GM19463 (cell line): ENCODE data around the gene RILPL2.
A peak's percentile ranks its signal among the peaks of the same experiment; 100 is the strongest.
"Not testable (repeated sequence)": the region's sequence is repeated elsewhere in the genome, so short reads cannot be mapped to it uniquely, and the experiment has no call there.

Experiments
- ATAC-seq: cut with Tn5 transposase; IDR thresholded peaks from one replicate; pipeline ENCODE4 v1.9.1; 2021; ENCODE audit warnings: mild to moderate bottlenecking, moderate library complexity; ENCODE audit not compliant: unreplicated experiment

The RILPL2 gene

DNA sequence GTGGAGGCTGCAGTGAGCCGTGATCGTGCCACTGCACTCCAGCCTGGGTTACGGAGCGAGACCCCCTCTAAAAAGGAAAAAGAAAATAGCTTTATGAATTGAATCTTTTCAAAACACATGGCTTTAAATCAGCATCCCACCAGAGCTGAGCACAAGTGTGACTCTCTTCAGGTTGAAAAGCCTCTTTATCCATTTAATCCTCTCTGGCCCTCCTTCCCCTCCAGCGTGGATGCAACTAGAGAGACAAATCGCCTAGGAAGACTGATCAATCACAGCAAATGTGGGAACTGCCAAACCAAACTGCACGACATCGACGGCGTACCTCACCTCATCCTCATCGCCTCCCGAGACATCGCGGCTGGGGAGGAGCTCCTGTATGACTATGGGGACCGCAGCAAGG lies 29.2 kb downstream of the RILPL2 start:
- ATAC-seq, result not testable (repeated sequence)

DNA sequence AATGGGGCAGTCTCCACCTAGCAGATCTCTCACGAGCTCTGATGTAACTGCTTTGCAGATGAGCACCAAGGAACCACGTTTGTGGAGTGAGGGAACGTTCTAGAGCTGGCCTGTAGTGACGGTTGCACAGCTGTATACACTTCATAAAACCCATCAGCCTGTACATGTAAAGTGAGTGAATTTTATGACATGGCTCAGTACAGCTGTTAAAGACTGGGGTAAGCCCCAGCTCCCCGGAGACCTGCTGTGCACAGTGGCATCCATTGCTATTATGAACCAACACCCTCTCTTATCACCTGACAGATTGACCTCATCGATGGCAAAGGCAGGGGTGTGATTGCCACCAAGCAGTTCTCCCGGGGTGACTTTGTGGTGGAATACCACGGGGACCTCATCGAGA lies 31.9 kb downstream of the RILPL2 start:
- ATAC-seq, result no peak

DNA sequence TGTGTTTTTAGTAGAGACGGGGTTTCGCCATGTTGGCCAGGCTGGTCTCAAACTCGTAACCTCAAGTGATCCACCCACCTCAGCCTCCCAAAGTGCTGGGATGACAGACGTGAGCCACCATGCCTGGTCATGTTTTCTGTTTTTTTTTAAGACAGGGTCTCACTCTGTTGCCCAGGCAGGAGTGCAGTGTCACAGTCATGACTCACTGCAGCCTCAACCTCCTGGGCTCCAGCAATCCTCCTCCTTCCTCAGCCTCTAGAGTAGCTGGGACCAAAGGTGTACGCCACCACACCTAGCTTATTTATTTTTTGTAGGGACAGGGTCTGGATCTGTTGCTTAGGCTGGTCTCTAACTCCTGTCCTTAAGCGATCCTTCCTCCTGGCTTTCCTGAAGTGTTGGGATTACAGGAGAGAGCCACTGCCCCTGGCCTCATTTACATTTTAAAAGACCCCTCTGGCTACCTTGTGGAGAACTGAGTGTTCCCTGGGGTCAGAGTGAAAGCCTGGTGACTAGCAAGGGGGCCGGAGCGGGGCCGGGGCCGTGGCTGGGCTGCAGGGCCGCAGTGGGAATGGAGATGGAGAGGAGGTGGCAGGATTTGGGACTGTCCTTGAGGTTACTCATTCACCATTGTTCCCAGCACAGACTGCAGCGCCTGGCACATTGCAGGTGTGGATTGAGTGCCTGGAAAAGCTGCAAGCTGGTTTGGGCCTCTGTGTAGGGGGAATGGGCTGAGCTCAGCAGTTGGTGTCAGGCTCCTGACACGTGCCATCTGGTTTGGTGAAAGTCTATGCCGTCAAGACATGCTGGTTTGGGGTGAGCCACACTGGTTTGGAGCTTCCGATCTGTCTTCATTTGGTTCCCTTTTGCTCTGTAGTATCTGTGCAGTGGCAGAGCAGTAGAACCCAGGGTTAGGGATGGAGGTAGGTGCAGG lies 34.5 kb downstream of the RILPL2 start:
- no peak for ATAC-seq

DNA sequence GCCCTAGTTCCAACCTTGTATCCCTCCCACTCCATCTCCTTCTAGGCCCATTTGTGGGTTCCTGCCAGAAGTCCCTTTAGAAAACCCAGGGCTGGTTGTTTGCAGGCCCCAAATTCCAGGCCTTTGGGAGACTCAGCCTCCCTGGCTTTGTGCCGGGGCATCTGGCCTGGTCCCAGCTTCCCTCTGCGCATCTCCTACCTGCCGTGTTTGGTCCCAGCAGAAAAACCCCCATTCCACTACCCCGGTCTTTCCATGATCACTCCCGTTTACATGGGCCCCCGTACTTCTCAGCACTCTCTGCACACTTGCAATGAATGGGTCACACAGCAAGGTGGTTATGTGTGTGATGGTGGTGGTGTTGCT lies 37.2 kb downstream of the RILPL2 start:
- ATAC-seq, result no peak

DNA sequence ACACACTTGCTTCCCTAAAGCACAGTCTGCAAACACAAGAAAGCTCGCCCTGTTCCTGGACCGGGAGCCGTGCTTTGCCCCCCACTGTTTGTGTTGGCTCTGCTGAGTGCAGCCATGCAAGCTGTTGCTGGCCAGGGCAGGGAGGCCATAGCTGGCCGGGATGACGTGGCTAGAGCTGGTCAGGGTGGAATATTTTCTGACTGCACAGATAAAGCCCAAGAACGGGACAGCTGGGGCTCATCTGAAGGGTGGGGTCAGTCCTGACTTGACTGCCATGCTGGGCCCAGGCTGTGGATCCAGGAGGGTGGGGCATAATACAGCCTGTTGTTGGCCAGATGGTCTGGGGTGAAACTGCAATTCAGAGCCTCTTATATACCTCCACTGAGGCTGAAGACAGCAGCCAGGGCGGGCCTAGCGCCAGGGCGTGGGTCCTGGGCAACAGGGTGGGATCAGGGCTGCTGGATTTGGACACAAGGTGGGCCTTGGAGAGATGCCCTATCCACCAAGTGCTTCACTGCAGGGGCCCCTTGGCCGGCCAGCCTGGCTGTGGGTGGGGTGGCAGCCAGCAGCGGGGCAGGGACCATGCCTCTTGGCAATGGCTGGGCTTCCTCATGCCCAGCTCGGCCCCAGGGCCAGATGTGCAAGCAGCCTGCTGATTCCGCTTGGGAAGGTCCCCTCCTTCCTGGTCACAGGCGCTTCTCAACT lies 37.8 kb downstream of the RILPL2 start:
- ATAC-seq, result no peak

DNA sequence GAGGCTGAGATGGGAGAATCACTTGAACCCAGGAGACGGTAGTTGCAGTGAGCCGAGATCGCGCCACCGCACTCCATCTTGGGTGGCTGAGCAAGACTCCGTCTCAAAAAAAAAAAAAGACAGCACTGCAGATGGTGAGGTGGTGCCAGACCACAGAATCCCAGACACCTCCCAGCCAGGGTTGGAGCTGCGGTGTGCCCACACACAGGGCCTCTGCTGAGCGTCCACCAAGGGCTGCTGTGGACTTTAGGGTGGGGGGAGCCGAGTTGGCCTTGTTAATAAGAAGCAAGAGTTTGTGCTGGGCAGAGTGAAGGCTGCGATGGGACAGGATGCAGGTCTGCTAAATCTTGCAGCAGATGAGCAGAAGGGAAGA lies 38.3 kb downstream of the RILPL2 start:
- ATAC-seq, result no peak

DNA sequence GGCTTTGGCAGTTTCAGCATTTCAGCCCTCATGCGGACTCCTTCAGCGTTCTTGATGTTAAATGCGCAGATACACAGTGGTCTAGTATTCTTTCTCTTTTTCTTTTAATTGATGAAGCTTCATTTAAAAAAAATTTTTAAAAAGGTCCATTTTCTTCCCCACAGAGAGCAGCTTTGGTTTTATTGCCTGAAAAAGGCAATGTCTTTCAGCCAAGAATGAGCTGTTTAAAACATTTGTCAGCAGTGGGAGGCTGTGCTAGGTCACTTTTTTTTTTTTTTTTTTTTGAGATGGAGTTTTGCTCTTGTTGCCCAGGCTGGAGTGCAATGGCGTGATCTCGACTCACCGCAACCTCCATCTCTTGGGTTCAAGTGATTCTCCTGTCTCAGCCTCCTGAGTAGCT lies 39.1 kb downstream of the RILPL2 start:
- no peak for ATAC-seq

DNA sequence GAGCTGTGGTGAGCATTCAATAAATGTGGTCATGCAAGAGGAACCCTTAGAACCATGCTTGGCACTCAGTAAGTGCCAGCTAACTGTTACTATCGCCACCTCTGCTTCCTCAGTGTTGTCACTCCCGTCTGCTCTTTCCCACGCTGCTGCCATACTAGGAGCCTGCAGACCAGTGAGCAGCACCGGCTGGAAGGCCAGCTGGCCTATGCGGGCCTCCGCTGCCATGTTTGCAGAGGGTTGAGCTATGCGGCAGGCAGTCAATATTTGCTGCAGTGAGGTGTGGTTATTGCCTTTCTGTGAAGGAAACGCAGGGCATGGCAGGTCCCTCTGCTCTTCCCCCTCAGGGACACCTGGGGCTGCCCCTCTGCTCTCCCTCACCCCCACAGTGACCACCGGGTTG lies 39.5 kb downstream of the RILPL2 start:
- no peak for ATAC-seq

DNA sequence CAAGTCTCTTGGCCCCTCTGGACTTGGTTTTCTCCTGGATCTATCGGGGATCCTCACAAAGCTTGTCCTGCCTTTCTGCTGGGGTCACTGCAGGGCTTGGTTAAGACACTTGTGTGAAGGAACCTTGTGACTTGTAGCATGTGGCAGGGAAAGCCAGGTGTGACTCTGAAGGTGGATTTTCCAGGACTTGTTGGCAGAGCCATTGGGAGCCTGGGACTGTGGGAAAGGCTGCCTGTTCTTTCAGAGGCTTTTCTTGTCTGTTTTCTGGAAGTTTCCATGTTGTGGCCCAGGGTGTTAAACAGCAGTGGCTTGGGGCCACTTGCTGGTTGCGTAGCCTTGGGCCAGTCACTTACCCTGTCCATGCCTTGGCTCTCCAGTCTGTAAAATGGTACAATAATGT lies 39.9 kb downstream of the RILPL2 start:
- ATAC-seq, result no peak

DNA sequence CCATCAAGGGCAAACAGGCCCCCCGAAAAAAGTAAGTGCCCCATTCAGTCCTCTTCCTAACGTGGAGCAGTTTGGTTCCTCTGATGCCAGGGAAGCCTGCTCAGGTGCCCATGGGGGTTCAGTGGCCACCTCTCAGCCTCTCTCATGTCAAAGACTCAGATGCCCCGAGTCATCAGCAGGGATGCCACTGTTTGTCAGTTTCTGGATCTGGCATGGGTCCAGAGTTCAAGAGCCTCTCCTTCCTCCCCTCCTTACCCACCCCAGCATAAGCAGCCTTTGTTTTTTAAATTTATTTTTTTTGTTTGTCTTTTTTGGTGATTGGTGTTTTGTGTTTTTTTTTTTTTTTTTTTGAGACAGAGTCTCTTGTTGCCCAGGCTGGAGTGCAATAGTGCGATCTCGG lies 41.2 kb downstream of the RILPL2 start:
- ATAC-seq, result no peak

DNA sequence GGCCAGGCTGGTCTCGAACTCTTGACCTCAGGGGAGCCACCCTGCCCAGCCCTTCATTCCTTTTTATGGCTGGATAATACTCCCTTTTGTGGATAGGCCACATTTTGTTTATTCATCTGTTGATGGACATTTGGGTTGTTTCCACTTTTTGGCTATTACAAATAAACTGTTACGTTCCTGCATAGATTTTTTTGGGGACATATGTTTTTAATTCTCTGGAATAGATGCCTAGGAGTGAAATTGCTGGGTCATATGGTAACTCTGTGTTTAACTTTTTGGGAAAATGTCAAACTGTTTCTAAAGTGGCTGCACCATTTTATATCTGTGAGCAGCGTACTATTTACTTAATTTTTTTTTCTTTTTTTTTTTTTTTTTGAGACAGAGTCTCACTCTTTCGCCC lies 42.7 kb downstream of the RILPL2 start:
- ATAC-seq, result no peak

DNA sequence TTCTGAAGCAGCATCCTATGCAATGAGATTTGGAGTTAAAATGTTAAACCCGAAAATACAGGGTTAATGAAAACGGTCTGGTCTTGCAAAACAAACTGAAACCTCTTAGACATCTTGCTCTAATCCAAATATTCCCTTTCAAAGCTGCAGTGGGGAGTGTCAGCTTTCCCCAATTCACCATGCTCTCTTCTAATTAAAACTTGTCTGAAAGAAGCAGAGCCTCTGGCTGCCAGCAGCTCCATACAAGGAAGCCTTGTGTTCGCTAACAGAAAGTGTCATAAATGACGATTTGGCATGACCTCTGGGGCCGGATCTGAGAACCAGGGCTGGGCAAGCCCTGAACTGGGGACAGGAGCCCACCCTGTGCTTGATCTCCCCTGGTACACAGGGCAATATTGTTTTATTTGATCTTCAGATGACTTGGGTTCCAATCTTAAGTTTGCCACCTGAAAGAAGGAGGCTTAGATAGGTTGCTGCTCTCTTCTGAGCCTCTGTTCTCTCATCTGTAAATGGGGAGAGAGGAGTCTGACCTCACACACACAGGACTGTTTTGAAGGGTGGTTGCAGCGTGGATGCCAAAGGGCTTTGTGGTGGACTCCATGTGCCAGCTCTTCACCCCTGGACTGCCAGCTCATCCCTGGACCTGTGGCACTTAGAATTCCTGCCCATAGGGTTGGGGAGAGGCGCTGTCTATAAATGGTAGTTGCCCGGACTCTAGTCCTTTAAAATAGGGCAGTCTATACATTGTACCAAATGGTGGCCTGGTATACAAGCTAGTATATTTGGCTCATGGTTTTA lies 44.7 kb downstream of the RILPL2 start:
- ATAC-seq, result no peak

DNA sequence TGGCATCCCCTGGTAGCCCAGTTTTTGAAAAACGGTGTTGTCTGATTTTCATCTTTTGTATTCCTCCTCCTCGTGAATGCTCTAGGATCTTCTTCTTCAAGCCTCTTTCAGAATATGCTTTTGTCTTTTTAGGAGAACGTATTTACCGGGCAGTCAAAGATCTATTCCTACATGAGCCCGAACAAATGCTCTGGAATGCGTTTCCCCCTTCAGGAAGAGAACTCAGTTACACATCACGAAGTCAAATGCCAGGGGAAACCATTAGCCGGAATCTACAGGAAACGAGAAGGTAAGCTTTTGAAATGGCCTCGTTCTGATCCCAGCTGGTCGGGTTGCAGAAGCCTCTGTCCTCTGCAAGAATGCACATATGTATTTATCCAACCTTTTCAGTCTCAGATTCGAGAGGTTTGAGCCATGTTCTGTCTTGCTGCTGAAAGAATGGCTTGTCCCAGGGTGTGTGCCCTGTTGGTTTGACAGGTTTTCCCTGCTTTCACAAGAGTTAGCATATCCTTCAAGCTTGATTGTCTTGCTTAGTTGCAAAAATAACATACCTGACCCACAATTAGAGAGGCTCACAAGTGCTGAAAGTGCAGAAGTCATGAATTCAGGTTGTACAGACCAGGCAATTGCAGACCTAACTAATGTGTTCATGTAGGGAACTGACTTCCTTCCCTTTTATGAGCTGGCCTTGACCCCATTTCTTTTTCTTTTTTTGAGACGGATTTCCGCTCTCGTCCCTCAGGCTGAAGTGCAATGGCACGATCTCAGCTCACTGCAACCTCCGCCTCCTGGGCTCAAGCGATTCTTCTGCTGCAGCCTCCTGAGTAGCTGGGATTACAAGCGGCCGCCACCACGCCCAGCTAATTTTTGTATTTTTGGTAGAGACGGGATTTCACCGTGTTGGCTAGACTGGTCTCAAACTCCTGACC lies 45.7 kb downstream of the RILPL2 start:
- ATAC-seq, result no peak

DNA sequence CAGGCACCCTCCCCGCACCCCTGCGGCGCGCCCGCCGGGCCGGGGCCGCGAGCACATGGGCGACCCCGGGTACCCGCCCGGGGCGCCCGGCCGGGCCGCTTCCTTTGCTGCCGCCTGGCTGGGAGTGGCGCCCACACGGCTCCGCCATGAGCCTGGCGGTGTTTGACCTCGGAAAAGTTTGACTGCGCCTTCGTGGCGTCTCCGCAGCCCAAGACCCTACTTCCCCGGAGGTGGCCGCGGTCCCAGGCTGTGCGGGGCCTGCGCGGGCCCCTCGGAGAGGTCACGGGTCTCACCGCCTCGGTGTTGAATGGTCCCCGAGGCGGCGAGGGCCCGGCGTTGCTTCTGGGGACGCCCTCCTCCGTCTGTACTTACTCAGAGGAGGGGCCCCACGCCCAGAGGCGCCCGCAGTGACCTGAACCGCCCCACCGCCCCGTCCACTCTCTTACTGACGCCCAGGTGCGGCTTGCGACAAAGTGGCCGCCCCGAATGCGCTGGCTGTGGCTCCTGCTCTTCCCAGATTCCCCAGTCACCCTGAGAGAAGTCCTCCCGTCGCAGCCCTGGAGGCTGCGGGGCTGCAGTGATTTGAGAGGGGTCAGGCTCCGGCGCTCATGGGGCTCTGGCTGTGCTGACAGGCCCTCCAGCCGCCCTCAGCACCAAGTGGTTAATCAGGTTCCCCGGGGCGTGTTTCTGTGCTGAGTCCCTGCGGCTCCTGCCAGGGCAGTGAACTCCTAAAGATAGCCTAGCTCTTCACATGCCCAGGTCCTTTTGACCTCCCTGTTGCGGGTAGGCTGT lies 46.7 kb downstream of the RILPL2 start:
- ATAC-seq, result no peak

DNA sequence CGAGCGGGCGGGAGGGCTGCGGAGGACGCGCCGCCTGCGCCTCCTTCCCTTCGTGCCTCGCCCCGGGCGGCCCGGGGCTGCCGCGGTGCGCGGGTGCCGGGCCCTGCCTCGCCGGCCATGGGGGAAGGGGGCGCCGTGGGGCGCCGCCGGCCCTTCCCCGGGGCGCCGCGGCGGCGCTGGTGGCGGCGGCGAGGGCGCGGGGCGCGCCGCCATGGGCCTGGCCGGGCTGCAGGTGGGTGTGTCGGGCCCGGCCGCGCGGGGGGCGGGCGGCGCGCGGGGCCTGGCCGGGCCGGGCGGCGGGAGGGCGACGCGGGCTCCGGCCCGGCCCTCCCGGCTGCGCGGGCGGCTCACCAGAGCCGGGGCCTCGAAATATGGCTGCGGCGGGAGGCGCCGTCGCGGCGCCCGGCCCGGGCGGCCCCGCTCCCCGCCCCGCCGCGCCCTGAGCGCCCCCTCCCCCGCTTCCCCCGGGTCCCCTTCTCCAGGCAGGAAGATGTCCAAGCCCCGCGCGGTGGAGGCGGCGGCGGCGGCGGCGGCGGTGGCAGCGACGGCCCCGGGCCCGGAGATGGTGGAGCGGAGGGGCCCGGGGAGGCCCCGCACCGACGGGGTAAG lies 47.4 kb downstream of the RILPL2 start:
- no peak for ATAC-seq

DNA sequence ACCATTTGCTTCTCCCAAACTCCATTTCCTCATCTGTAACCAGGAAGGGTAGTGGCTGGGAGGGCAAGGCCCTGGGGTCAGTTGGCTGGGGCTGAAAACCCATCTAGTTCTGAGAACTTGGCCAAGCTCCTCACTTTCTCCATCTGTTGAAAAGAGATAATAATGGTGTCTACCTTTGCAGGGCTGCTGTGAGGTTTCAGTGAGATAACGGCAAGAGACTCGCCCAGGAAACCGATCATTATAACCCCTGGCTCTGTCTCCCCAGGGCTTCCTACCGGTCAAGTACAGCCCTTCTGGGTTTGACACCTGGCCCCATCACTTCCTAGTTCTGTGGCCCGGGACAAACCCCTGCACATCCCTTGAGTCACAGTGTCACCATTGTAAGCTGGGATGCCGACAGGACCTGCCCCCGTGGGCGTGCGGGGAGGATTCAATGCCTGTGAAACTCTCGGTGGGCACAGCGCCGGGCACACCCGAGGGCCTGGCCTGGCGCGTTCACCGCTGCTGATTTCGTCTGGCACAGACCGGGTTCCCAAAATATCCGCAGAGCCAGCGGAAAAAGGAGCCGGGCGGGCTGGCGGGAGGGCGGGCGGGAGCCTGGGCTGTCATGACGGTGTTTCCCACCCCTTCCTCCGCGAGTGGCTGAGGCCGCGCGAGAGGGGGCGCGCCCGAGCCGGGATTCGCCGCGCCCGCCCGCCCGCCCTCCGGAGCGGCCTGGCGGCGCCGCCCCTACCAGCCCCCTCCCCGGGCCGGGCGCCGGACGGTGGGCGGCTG lies 48.1 kb downstream of the RILPL2 start:
- peak; percentile 34 for ATAC-seq

DNA sequence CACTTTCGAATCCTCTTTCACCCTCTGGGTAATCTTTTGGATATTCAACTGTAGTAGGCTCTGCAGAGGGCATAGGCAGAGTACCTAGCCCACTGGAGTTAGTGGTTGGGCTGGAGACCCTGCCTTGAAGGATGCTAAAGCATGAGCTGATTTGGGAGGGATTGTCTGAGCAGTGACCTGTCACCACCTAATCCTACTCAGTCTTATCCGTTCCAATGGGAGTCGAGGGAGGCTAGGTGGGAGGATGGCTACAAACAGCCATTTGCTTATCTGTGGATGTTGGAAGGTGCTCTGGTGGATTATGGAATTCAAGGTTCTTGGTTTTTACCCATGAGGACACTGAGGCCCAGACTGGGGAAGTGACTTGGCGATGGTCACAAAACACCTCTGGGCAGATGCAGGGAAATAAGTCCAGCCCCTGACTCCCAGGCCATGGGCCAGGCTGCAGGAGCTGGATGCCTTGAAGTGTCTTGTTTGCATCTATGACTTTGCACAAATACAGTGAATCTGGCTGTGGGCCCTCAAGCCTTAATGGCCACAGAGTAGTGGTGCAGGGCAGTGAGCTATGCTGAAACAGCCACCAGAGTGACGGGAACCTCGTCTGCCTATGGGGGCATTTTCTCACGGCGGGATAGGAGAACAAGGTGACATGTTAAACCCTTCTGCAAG lies 48.8 kb downstream of the RILPL2 start:
- ATAC-seq, result no peak

DNA sequence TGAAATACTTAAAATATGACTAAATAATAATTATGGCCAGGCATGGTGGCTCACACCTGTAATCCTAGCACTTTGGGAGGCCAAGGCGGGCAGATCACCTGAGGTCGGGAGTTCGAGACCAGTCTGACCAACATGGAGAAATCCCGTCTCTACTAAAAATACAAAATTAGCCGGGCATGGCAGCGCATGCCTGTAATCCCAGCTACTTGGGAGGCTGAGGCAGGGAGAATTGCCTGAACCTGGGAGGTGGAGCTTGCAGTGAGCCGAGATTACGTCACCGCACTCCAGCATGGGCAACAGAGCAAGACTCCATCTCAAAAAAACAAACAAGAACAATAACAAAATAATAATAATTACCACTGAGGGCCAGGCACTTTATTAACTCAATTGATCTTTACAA lies 50.9 kb downstream of the RILPL2 start:
- not testable (repeated sequence) for ATAC-seq
